ENCODE data around the gene GRP. TPM values are rescaled to one million over a fixed set of nuclear protein-coding genes. Genes with fewer than 3 reads are reported as not detected.

GRP gene
- total RNA-seq, 1 donor from 2014 or later, result not detected

DNA sequence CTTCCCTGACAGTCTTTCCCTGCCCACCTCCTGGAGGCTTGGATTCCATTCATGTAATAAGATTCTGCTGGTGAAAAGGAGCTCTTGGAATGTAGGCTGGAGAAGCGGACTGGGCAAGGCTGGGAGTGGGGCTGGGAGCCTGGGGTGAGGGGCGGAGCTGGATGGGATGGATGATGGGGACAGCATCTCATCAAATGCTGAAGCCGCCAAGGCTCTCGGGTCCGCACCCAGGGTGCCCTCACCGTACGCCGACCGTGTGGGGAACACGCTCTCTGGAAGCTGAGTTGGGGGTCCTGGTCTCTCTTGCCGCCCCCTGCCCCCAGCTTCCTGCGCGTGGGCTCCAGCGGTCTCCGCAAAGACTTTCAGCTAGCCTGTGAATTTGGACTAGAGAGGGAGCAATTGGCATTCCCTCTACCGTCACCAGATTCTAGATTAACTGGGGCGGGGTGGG is 44.2 kb downstream of the GRP start:
- intact Hi-C loops (cut with DNase I), result no loop called here
- DNase-seq (no peak), ATAC-seq (ENCODE audit: poor library complexity) (no peak)

- ATAC-seq (ENCODE audit: poor library complexity) (no peak), DNase-seq (no peak)
- intact Hi-C loops (cut with DNase I), result no loop called here
These were observed 44.8 kb downstream of the GRP start for GRCh38 chr18:59264651-59265245.

- intact Hi-C loops (cut with DNase I), result no loop called here
- no peak for ATAC-seq (ENCODE audit: poor library complexity)
- DNase-seq, result no peak
These were observed 45.5 kb downstream of the GRP start for GRCh38 chr18:59265246-59265973.

DNA sequence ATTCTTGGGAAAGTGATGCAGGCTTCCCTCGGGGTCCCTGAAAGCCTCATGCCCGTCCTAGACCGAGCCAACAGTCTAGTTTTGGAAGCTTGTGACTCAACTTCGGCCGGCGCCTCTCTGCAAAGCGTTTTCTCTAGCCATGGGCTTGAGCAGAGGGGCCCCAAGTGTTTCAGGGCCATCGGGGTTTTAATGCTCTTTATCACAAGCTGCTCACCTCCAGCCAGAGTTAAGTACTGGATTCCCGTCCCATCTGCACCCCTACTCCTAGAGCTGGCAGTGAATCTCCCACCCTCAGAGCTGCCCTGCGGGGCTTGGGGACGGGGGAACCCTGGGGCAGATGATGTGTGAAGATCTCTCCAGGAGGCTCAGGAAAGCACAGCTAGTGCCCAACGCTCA is 46.0 kb downstream of the GRP start:
- intact Hi-C loops (cut with DNase I), result no loop called here
- no peak for ATAC-seq (ENCODE audit: poor library complexity)
- DNase-seq, result no peak

GRCh38 chr18:59266459-59266858 is 46.5 kb downstream of the GRP start:
- DNase-seq (no peak), ATAC-seq (ENCODE audit: poor library complexity) (no peak)
- intact Hi-C loops (cut with DNase I), result no loop called here

DNA sequence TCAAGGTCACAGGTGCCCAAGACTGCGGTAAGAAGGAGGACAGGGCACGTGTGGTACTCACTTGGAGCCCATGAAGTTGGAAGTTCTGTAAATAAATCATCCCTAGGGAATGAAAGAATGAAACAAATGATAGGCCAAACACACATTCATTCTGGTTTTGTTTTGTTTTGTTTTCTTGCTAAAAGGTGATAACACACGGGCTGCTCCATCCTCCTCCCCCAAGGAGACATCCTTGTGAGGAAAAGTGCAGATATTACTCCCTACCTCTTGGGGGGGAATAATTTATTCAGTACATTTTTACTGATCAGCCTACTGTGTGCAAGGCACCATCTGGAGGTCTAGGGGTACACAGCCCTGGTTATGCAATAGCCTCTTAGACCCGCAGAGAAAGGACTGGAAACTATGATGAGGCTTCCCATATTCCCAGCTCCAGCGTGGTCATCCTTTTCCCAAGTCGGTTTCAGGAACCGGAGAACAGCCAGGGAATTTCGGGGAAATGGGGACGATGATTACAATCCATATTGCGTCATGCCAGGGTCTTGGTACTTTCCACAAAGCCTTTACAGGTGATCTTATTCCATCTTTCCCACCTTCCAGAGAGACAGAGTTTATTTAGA is 47.0 kb downstream of the GRP start:
- DNase-seq (no peak), ATAC-seq (ENCODE audit: poor library complexity) (no peak)
- intact Hi-C loops (cut with DNase I), result no loop called here

- DNase-seq (no peak), ATAC-seq (ENCODE audit: poor library complexity) (no peak)
- intact Hi-C loops (cut with DNase I), result no loop called here
These were observed 47.7 kb downstream of the GRP start for GRCh38 chr18:59267503-59268126.

DNA sequence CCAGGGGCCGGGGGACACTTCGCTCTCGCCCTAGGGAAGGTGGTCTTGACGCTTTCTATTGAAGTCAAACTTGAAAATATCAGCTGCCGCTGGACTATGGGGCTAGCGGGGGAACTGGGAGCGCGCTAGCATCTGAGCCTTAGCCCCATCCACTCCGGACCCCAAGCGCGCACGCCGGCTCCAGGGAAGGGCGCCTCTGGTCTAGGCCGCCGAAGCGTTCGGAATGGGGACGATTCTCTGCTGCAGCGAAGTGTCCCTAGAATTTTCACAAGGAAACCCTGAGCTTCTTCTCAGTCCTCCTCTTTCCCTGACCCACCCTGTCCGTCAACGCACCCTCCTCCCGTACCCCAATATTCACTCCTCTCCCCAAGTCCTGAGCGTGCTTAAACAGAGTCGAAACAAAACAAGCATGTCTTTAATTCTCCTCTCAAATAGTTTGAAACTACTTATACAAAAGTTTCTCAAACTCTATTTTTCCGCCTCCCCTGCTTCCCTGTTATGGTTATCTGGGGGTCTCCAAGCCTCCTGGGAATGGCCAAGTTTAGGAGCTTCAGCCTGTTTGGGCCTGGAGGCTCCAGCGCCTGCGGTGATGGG is 48.3 kb downstream of the GRP start:
- intact Hi-C loops (cut with DNase I), result no loop called here
- DNase-seq, result no peak
- ATAC-seq (ENCODE audit: poor library complexity), result no peak

DNA sequence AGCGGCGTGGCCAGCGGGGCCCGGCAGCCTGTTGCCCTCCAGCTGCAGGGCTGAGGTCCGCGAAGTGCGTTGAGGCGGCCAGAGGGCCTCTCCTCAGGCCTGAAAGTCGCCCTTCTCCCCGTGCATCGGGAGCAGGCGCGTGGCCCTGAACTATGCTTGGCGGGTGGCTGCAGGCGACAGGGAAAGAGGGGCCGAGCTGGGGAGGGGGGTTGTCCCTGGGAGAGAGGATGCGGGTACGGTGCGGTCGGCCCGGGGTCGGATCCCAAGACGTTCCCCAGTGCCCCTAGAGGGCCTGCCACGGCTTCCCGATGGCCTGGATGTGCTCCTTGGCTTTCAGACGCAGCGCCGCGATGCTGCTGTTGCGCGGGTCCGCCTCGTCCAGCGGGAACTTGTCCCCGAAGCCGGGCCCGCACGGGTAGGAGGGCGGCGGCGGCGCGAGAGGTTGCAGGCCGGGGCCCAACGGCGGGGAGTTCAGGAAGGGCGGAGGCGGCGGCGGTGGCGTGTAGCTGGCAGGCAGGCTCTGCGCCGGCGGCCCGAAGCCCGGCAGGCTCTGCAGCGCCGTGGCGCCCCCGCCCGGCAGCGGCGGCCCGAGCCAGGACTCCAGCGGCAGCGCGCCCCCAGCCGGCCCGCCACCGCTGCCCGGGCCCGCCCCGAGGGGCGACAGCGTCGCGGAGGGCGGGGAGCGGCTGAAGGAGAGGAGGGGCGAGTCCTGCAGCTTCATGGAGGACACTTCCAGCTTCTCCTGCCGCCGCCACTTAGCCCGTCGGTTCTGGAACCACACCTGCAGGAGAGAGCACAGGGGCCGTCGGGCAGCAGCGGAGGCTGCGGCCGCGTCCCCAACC is 49.0 kb downstream of the GRP start:
- intact Hi-C loops (cut with DNase I), result no loop called here
- peak; percentile 43 for ATAC-seq (ENCODE audit: poor library complexity)
- DNase-seq, result no peak

DNA sequence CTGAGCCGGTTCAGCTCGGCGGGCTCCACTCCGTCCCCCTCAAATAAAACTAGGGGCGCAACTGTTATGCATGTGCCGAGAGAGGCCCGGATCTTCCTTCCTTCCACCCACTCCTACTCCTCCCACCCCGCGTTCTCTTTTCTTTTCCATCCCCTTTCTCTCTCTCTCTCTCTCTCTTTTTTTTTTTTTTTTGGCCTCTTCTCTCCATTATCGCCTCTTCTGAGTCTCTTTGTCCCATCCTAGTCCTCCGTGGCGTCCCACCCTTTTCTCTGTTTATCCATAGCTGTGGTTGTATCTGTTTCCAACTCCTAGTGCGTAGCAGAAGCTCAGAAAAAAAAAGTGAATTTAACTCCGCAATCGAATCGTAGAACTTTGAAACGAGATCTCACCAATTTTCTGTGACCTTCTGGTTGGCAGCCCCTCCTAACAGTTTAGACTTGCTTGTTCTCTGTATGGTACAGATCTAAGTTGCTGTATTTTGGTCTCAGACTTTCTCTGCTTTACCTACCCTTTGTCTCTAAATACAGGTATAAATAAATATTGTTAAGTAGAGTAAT is 49.7 kb downstream of the GRP start:
- intact Hi-C loops (cut with DNase I), result no loop called here
- no peak for ATAC-seq (ENCODE audit: poor library complexity)
- DNase-seq, result no peak

- DNase-seq, result no peak
- ATAC-seq (ENCODE audit: poor library complexity), result no peak
- intact Hi-C loops (cut with DNase I), result no loop called here
These were observed 50.8 kb downstream of the GRP start for GRCh38 chr18:59270689-59271257.

DNA sequence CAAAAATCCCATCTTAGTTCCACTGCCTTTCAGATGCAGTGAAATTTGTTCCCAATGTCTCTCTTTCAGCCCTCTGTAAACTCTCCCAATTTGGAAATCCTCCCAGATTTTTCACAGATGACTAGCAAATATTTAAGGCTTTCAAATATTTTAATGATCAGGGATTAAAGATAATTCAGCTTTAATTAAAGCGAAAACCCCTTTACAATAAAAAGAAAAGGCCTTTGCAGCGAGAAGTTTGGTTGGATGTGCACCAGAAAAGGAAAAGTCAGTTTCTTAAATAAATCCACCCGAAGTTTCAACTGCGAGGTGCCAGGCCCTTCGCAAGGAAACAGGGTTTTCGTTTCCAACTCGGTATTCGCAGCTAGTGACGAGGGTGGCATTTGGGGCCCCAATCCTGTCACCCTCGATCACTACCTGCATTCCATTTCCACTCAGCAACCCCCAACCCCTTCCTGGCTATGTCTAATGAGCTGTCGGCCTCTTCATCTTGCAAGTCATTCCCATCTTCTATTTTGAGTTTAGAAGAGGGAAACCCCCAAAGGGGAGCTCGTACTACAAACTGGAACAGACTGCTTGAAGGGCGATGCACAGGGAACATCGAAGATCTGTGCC is 51.8 kb downstream of the GRP start:
- intact Hi-C loops (cut with DNase I), result no loop called here
- no peak for ATAC-seq (ENCODE audit: poor library complexity)
- no peak for DNase-seq

GRCh38 chr18:59272221-59272888 is 52.4 kb downstream of the GRP start:
- DNase-seq (no peak), ATAC-seq (ENCODE audit: poor library complexity) (no peak)
- intact Hi-C loops (cut with DNase I), result no loop called here

GRCh38 chr18:59272891-59273758 is 53.2 kb downstream of the GRP start, which contains the start of gene RAX:
TSS of gene RAX (minus strand) at chr18:59273454. CDS start at chr18:59273206, 248 bp downstream.
- ATAC-seq (ENCODE audit: poor library complexity), result peak; percentile 31
- no peak for DNase-seq
- intact Hi-C loops (cut with DNase I), result no loop called here

DNA sequence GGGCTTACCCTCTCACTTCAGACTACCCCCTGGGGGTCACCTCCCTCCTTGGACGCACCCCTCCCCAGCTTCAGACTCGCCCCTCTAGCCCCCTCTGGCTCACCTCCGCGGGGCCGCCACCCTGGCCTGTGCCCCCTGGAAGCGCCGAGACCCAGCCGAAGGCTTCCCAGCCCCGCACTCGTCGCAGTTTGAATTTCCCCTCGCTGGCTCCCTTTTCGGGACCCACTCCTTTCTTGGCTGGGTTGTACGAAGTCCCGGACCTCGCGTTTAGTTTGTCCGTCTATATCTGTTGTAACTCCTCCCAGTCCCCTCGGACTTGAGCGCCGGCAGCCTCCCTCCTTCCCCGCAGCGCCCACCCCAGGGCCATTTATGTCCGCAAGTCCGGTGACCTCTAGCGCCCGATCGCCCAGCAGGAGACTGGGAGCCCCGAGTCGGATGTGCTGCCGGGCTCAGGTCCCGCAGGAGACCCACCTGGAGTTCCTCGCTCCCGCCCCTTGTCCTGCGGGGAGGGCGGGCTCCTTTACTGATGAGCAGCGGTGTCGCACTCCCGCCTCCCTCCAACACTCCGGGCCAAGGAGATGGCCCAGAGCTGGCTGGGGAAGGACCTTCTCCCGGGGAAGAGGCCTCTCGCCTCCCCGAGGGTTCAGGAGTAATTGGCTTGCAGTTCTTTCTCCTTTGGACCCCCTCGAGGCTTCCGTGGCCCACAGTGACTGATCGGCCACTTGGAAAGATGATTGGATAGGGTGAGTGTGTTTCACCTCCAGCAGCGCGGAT is 54.0 kb downstream of the GRP start:
- no peak for DNase-seq
- intact Hi-C loops (cut with DNase I), result no loop called here
- ATAC-seq (ENCODE audit: poor library complexity), result no peak

All from Right ventricle myocardium superior (tissue), 1 donor.